HG03432 (cell line): ENCODE data around the gene DCHS1.

Experiments used
- ATAC-seq: cut with Tn5 transposase; IDR thresholded peaks from one replicate; pipeline ENCODE4 v1.9.1; 2021; ENCODE audit warnings: mild to moderate bottlenecking, moderate library complexity; ENCODE audit not compliant: unreplicated experiment

DCHS1 gene

DNA sequence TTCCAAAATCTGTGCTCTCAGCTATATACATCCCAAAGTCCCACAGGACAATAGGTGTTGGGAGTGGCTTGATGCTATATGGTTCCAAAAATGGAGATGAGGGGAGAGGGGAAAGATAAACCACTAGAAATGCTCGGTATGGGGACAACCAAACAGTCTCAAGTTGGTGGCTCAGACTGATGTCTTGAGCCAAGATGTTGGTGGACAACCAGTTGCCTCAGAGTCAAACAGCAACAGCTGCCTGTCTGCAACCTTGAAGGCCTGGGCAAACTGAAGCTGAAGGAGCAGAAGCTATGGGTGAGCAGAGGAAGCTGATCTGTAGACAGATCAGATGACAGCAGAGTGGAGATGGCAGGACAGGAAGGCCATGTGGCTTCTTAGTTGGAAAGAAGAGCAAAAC, 56.2 kb downstream of the DCHS1 start:
- ATAC-seq, result no peak

DNA sequence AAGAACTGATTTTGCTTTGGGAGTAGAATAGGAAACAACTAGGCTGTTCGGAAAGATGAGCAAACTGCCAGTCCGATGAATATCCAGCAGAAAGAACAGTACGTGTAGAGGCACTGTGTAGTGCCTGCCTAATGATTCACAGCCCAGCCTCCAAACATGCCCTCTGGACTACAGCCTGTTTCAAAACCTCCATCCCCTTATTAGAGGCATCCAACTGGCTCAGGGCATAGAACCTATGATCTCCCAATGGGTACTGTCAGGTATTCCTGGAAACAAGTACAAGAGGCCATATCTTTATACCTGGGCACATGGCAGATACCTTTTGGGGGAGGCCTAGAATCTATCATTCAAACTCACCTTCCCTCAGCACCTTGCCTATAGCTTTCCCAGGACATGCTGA, 57.1 kb downstream of the DCHS1 start:
- ATAC-seq, result no peak

DNA sequence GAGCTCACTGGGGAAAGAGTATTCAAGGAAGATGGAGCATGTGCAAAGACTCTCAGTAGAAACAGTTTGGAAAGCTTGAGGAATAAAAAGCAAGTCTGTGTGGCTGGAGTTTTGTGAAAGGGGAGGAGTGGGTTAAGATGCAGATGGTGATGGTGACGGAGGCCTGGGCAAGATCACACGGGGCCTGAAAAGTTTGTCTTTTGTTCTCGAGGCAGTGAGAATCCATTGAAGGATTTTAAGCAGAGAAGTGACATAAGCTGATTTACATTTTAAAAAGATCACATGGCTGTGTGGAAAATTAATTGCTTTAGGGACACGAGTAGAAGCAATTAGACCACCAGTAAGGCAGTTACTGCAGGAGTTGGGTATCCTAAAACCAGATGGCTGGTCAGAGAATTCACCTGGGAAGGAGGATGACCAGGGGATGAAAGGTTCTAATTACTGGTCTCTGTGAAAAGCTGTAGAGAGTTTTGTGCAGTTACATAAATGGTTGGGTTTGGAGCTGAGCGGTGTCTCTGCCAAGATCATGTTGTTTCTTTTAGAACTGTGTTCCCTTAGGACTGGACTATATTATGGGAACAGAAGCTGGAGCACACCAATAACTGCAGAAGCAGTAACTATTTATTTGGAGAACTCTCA, 59.3 kb downstream of the DCHS1 start:
- ATAC-seq, result no peak

DNA sequence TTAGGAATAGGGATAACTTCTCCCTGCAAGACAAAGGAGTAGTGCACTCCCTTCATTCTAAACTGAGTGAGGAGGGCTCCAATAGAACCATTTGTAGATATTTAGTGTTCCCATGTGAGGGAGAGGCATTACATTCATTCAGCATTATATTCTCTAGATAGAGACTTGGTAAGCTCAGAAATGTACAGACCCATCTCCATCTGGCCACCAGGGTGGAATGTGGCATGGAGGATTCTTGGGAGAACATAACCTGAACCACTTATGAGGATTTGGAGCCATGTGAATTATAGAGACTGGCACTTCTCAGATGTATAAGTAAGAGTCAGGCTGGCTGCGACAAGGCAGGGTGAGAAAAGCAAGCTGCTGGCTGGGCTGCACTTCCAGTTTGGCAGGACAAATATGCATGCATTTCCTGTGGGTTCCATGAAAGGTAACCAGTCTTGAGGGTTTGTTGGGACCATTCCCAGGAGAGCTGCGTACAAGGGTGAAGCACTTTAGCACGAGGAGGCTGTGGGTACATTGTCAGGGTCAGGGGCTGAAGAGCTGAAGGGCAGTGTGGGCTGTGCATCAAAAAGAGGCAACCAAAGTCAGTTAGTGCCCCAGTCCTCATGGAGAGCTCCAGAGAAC, 61.4 kb downstream of the DCHS1 start:
- no peak for ATAC-seq

DNA sequence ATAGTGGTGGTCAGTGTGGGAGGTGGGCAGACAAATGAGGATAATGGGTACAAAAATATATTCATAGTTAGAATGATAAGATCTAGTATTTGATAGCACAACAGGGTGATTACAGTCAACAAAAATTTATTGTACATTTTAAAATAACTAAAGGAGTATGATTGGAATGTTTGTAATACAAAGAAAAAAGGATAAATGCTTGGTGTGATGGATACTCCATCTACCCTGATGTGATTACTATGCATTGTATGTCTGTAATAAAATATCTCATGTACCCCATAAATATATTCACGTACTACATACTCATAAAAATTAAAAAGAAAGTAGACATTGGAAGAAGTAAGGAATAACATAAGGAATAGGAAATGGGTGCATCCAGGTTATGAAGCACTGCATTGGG, 67.6 kb downstream of the DCHS1 start:
- ATAC-seq, result no peak

DNA sequence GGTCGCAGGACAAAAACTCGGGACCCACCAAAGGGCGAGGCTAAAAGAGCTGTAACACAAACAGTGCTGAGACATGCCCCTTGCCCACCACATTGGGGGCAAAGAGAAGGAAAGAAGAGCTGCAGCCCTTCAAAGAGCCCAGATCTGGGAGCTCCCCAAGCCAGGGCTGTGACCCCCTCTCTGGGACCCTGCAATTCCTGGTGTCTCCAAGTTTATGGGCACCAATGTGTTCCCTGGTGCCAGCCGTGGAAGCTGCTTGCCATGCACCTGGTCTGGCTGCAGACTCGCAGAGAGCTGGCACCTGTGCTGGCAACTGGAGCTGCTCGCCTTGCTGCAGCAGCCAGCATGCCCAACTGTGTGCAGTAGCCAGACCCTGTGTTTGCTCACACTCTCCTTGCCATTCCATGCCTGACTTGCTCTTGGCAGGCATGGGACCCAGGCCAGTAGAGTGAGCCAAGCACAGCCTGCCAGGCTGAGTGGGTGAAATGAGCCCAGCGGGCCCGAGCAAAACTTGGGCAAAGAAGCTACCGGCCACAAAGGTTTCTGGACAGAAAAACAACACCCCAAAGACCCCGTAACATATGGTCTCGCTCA, 68.2 kb downstream of the DCHS1 start:
- no peak for ATAC-seq

DNA sequence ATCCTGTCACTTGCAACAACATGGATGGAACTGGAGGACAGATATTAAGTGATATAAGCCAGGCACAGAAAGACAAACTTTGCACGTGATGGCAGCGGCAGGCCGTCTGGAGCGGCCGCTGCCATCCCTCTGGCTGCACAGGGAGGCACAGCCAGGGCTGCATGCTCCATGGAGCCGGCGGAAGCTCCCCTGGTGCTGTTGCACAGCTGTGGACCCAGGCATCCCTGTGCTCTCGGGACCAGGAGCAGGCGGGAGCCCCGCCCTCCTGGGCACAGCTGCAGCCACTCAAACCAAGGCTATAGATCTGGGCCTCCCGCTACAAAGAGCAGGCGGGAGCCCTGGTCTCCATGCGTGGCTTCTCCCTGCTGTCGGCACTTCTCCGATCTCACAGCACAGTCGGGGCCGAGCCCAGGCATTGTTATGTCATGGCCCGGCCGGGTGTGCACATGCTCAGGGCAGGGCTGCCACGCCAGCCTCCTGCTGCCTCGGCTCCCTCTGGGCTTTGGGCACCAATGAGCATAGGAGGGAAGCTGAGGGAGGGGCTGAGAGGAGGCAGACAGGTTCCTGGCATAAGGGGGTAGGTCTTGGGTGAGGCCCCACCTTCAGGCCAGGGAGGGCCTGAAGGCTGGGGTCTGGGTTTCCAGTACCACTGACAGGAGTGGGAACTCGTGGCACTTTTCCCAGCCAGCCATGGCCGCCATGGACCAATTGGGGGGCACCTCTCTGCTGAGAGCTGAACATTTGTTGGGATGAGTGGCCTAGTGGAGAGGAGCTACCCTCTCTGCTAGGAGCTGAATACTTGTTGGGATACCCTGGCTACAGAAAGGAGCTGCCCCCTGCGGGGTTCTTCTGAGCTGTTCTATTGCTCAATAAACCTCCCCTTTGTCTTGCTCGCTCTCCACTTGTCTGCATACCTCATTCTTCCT, 68.9 kb downstream of the DCHS1 start:
- no peak for ATAC-seq

DNA sequence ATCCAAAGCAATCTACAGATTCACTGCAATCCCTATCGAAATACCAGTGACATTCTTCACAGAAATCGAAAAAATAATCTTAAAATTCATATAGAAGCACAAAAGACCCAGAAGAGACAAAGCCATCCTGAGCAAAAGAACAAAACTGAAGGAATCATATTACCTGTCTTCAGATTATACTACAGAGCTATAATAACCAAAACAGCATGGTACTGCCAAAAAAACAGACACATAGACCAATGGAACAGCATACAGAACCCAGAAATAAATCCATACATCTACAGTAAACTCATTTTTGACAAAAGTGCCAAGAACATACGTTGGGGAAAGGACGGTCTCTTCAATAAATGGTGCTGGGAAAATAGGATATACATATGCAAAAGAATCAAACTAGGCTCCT, 71.1 kb downstream of the DCHS1 start:
- no peak for ATAC-seq

DNA sequence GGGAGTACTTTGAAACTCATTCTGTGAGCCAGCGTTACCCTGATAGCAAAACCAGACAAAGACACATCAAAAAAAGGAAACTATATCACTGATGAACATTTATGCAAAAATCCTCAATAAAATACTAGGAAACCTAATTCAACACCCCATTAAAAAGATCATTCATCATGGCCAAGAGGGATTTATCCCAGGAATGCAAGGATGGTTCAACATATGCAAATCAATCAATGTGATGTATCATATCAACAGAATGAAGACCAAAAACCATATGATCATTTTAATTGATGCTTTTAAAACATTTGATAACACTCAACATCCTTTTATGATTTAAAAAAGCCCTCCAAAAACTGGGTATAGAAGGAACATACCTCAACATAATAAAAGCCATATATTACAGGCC, 72.0 kb downstream of the DCHS1 start:
- ATAC-seq, result no peak

DNA sequence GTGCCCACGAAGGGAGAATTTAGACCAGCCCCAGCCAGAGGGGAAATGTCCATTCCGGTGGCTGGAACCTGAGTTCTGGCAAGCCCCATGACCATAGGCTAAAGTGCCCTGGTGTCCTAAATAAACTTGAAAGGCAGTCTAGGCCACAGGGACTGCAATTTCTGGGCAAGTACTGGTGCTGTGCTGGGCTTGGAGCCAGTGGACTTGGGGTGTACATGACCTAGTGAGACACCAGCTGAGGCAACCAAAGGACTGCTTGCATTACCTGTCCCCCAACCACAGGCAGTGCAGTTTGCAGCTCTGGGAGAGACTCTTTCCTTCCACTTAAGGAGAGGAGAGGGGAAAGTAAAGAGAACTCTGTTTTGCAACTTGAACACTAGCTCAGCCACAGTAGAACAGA, 75.9 kb downstream of the DCHS1 start:
- ATAC-seq, result no peak

DNA sequence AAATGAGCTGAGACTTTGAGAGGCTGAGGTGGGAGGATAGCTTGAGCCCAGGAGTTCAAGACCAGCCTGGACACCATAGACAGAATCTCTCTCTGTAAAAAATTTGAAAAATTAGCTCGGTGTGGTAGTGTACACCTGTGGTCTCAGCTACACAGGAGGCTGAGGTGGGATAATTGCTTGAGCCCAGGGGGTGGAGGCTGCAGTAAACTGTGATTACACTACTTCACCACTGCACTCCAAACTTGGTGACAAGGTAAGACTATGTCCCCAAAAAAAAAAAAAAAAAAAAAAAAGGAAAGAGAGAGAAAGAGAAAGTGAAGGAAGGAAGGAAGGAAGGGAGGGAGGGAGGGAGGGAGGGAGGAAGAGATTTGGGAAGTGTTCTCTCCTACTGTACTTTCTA, 77.5 kb downstream of the DCHS1 start:
- no peak for ATAC-seq

DNA sequence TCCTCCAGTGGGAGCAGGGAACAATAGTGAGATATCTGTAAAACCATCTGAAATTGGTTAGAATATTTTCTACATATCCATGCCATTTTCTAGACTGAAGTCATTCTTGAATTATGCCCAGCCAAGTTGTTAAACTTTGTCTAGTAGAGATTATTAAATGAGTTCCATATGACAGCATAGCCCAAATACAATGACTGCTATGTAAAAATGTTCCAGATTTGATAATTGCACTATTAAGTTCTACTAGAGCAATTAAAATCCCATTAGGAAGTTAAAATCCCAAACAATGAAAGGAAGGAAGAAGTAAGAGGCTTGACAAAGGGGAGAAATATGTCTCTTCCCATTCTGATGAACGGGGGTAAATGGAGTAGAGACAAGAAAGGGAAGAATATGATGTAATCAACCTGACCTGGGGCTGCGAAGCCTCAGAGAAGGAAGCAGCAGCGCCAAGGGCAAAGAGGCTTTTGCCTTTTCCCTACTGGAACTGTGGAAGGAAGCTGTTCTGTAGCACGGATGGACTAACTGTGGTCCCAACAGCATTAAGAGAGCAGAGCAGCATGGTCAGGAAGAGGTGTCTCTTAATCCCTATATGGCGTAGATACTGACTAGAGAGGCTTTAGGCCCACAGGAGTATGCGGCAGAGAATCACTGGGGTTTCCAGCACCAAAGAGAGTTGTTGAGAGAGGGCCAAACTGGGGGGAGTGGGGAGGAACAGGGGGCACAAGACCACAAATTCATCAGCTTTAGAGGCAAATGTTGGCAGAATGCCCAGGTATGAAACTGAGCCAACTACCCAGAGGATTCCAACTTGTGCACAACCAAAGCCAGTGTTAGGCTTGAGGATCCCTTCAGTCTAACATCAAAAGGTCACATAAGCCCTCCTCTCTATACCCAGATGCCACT, 78.9 kb downstream of the DCHS1 start:
- no peak for ATAC-seq

DNA sequence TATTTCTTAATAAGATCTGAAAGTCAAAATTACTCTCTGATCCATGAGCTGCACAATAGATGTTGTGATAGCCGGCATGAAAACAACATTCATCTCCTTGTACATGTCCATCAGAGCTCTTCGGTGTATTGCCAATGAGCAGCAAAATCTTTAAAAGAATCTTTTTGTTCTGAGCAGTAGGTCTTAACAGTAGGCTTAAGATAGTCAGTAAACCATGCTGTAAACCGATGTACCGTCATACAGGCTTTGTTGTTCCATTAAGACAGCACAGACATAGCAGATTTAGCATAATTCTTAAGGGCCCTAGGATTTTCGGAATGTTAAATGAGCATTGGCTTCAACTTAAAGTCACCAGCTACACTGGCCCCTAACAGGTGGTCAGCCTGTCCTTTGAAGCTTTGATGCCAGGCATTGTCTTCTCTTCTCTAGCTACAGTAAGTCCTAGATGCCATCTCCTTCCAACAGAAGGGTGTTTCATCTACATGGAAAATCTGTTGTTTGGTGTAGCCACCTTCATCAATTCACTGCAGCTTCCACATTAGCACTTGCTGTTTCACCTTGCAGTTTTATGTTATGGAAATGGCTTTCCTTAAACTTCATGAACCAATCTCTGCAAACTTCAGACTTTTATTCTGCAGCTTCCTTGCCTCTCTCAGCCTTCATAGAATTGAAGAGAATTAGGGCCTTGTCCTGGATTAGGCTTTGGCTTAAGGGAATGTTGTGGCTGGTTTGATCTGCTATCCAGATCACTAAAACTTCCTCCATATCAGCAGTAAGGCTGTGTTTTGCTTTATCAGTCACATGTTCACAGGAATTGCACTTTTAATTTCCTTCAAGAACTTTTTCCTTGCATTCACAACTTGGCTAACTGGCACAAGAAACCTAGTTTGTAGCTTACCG, 80.5 kb downstream of the DCHS1 start:
- no peak for ATAC-seq

DNA sequence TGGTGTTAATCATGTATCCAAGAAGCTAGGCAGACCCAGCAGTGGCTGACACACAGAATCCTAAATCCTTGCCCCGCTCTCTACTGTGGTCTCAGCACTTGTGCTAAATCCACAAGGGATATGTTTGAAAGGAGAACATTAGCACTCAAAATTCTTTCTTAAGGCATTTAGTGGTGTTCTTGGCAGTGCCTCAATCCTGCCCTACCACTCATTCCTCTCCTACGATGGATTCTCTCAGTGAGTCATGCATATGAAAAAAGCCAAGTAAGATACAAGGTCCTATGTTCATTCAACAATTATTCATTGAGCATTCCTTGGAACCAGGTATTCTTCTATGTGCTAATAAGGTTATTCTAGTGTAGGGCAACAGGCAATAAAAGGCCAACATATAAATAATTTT, 83.4 kb downstream of the DCHS1 start:
- no peak for ATAC-seq

DNA sequence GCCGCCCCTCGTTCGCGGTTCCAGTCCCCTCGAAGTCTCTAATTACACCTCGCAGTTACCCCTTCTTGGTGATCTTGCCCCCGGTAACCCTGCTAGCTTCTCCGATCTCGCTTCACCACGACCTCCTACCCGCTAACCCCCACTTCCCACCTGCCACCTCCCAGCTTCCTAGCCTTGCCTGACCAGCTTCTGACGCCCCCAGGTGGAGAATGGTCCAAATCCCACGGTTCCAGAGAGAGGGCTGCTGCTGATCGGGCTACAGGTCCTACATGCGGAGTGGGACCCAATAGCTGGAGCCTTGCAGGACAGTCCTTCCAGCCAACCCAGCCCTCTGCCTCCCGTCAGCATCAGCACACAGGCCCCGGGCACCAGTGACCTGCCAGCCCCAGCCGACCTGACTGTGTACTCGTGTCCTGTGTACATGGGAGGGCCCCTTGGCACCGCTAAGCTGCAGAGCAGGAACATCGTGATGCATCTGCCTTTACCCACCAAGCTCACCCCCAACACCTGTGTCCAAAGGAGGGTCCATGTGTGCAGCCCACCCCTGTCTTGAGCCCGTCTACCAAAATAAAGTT, 84.1 kb downstream of the DCHS1 start:
- ATAC-seq, result no peak
